ENCODE data around the gene RNF44.
A peak's percentile ranks its signal among the peaks of the same experiment; 100 is the strongest.

The RNF44 gene

DNA sequence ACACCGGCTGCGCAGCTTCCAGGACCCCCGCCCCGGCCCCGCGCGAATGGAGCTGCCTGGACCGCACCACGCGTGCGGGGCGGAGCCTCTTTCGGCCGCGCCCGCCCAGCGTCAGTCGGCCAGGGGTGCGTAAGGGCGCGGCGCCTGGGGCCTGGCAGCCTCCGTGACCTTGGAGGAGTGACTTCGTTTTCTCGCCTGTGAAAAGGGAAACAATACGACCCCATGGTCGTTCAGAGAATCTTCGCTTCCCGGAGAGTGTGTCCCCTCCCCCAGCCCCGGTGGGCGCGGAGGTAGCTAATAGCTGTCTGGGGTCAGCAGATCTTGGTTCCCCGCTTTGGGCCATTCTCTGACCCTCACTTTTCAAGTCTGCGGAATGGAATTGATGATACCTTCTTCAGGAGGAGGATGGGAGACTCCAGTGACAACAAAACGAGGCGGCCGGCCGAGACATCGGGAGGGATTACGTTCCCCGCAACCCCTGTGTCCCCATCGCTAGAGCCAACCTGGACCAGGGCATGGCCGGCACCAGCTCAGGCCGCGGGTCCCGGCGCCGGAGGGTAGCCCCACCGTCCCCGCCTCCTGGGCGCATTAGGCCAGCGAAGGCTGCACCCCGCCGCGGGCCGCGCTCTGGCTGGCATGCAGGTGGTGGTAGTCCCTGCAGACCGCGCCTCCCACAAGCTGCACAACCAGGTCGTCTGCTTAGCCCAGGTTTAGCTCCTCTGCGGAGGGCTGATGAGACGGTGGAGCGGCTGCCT is 6.4 kb upstream of the RNF44 start:
- Mint-ChIP-seq H3K4me3 (peak overlapping the region; percentile 94), H3K27ac (peak overlapping the region; percentile 96), H3K4me1 (ENCODE audit: low read depth) (peaks cover 75% of the 10 kb centered on the region), H3K36me3 (no peaks in the 10 kb centered on the region), H3K27me3 (no peaks in the 10 kb centered on the region), H3K9me3 (ENCODE audit: low read depth) (no peaks in the 10 kb centered on the region)

DNA sequence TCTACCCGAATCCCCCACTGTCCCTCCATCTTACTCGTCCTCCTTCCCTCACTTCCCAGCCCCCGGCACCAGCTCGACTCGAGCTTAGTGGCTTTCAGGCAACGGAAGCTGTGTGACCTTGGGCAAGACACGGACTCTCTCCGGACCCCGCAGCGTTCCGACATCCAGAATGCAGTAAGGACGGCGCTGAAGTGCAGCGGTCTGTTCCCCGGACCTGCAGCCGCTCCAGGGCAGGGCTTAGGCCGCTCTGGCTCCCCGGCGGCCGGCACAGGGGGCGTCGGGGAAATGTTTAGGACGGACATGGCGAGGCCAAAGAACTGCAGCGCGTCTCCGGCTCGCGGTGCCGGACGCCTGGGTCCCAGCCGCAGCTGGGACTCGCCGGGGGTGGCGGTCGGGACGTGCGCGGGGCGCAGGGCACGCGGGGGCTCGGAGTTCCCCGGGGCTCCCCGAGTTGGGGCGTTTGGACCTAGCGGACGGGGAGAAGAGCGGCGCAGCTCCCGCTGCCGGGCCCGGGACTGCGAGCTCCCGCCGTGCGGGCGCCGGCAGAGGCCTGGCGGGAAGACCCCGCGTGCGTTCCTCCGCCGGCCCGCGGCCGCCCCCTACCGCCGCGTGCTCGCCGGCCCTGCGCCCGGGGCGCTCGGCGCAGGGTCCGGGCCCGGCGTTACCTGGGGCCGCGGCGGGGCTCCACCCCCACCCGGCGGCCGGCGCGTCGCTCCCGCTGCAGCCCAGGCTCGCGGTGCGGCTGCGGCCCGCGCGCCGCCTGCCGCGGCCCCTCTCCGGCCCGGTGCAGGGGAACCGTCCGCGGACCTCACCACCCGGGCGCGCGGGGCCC is 5.6 kb upstream of the RNF44 start:
- no peaks in the 10 kb centered on the region for H3K36me3 Mint-ChIP-seq
- H3K9me3 Mint-ChIP-seq (ENCODE audit: low read depth), result no peaks in the 10 kb centered on the region
- peak overlapping the region; percentile 94 for H3K27ac Mint-ChIP-seq
- peaks cover 78% of the 10 kb centered on the region for H3K4me1 Mint-ChIP-seq (ENCODE audit: low read depth)
- H3K27me3 Mint-ChIP-seq, result no peaks in the 10 kb centered on the region
- H3K4me3 Mint-ChIP-seq, result peak overlapping the region; percentile 89

DNA sequence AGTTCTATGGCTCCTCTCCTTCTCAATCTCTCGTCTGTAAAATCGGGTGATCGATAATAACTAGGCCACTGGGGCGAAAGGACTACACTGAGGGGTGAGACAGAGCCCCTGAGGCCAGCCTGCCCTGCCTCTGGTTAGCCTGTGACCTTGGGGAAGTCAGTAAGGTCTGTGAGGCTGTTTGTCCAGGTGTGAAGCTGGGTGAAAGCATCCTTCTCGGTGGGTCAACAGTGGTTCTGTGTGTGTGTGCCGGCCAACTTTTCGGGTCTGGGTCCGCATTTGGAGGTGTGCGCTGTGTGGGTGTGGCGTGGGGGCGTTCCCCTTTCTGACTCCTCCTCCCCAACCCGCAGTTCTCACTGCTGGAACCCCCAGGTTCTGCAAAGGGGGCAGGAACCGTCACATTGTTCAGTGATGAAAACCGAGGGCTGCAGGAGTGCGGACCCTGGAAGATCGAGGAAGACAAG is 5.0 kb upstream of the RNF44 start:
- Mint-ChIP-seq H3K9me3 (ENCODE audit: low read depth) (no peaks in the 10 kb centered on the region), H3K4me1 (ENCODE audit: low read depth) (peaks cover 72% of the 10 kb centered on the region), H3K27ac (peak overlapping the region; percentile 94), H3K27me3 (no peaks in the 10 kb centered on the region), H3K36me3 (no peaks in the 10 kb centered on the region), H3K4me3 (peak overlapping the region; percentile 89)

DNA sequence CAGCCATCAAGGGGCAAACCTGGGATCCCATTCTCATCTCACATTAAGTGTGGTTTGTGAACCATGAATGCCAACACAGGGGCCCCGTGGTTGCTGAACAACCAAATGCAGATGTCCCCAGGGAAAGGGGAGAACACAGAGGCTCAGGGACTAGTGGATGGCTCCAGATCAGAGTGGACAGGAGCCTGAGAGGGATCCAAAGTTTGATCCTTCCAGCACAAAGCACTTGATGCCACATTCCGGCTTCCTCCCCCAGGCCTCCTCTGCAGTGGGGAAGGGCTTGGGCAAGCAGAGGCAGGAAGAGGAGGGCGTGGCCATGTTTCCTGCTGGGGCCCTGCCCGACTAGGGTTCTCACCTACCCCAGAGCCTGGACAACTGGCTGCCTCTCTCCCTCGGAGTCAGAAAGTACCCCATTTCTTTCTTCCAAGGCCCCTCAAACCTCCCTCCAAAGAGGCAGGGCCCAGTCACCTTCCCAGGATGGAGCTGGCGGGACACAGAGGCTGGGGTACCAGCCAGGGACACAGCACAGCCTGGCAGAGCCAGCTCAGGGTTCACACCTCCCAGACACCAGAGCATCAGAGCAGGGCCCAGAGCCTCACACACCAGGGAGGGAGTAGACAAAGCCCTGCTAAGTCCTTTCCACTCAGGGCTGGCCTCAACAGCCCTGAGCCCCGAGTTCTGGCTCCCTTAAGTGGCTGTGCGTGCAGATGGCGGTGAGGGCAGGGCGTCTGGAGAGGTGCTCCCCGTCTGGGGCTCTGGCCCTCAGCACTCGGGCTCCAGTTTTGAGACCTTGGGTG is 4.3 kb upstream of the RNF44 start:
- Mint-ChIP-seq H3K4me1 (ENCODE audit: low read depth) (peaks cover 72% of the 10 kb centered on the region), H3K36me3 (no peaks in the 10 kb centered on the region), H3K4me3 (peak overlapping the region; percentile 89)

DNA sequence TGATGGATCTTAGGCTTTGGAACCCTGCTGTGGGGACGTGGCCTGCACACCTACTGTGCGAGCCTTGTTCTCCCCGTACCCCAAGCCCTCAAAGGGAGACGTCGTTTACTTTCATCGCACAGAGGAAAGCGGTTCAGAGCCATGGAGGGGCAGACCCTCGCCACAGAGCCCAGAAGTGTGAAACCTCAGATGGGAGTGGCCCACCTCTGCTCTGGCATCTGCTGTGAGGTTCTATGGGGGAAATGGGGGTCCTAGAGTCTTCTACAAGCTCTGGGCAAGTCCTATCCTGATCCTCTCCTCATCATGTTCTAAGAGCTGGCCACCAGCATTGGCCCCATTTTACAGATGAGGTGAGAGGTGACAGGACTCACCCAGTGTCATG is 3.7 kb upstream of the RNF44 start:
- no peaks in the 10 kb centered on the region for H3K36me3 Mint-ChIP-seq
- peak overlapping the region; percentile 89 for H3K4me3 Mint-ChIP-seq
- peak overlapping the region; percentile 98 for H3K27ac Mint-ChIP-seq
- H3K9me3 Mint-ChIP-seq (ENCODE audit: low read depth), result no peaks in the 10 kb centered on the region
- peaks cover 68% of the 10 kb centered on the region for H3K4me1 Mint-ChIP-seq (ENCODE audit: low read depth)
- no peaks in the 10 kb centered on the region for H3K27me3 Mint-ChIP-seq

More for the DNA sequence above, 4.3 kb upstream of the RNF44 start:
- Mint-ChIP-seq H3K9me3 (ENCODE audit: low read depth) (no peaks in the 10 kb centered on the region), H3K27ac (peak overlapping the region; percentile 94), H3K27me3 (no peaks in the 10 kb centered on the region)

DNA sequence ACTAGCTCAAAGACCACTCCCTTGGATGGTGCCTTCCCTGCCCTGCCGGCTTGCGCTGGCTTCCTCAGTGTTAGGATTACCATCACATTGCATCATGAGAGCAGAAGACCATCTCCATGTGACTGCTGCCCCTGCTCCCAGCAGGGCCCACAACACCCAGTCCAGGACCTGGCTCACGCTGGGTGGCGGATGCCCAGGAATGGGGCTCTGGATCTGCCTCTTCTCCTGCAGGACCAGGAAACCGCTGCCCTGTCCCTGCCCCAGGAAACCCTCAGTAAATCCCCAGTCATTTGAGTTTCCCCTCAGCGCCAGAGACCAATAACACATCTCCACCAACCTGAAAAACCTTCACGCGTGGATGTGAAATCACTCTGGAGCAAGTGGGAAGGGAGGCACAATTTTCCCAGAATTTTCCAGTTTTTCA is 3.3 kb upstream of the RNF44 start:
- Mint-ChIP-seq H3K4me3 (peak overlapping the region; percentile 89), H3K27me3 (no peaks in the 10 kb centered on the region), H3K27ac (peak overlapping the region; percentile 98), H3K36me3 (no peaks in the 10 kb centered on the region), H3K4me1 (ENCODE audit: low read depth) (peaks cover 63% of the 10 kb centered on the region), H3K9me3 (ENCODE audit: low read depth) (no peaks in the 10 kb centered on the region)

DNA sequence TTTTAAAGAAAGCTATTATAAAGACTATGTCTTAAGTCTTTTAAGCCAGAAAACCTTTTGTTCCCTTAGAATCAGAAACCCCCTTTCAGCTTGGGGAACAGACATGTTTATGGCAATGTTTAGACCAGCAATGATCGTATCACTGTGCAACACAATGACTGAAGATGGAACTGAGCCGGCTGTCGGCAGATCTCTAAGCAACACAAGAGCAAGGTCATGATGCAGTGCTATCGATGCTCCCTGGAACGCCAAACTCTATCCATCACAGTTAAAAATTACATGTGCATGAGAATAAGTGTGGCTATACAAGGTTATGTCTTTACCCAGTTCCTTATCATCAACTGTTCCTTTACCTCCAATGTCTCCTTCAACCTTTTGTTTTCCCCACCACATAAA is 1.8 kb upstream of the RNF44 start:
- H3K4me3 Mint-ChIP-seq, result no peak overlapping the region
- peak overlapping the region; percentile 98 for H3K27ac Mint-ChIP-seq
- H3K9me3 Mint-ChIP-seq (ENCODE audit: low read depth), result no peaks in the 10 kb centered on the region
- H3K36me3 Mint-ChIP-seq, result no peaks in the 10 kb centered on the region
- no peaks in the 10 kb centered on the region for H3K27me3 Mint-ChIP-seq
- H3K4me1 Mint-ChIP-seq (ENCODE audit: low read depth), result peaks cover 63% of the 10 kb centered on the region

GRCh38 chr5:176538230-176538988 is 1.2 kb upstream of the RNF44 start:
- no peaks in the 10 kb centered on the region for H3K27me3 Mint-ChIP-seq
- peak overlapping the region; percentile 97 for H3K4me3 Mint-ChIP-seq
- no peaks in the 10 kb centered on the region for H3K36me3 Mint-ChIP-seq
- H3K27ac Mint-ChIP-seq, result peak overlapping the region; percentile 98
- no peaks in the 10 kb centered on the region for H3K9me3 Mint-ChIP-seq (ENCODE audit: low read depth)
- H3K4me1 Mint-ChIP-seq (ENCODE audit: low read depth), result peaks cover 65% of the 10 kb centered on the region

GRCh38 chr5:176537554-176538229 is 490 bp upstream of the RNF44 start:
- Mint-ChIP-seq H3K4me1 (ENCODE audit: low read depth) (peaks cover 69% of the 10 kb centered on the region), H3K36me3 (no peaks in the 10 kb centered on the region), H3K9me3 (ENCODE audit: low read depth) (no peaks in the 10 kb centered on the region), H3K4me3 (peak overlapping the region; percentile 97), H3K27ac (peak overlapping the region; percentile 98), H3K27me3 (no peaks in the 10 kb centered on the region)

DNA sequence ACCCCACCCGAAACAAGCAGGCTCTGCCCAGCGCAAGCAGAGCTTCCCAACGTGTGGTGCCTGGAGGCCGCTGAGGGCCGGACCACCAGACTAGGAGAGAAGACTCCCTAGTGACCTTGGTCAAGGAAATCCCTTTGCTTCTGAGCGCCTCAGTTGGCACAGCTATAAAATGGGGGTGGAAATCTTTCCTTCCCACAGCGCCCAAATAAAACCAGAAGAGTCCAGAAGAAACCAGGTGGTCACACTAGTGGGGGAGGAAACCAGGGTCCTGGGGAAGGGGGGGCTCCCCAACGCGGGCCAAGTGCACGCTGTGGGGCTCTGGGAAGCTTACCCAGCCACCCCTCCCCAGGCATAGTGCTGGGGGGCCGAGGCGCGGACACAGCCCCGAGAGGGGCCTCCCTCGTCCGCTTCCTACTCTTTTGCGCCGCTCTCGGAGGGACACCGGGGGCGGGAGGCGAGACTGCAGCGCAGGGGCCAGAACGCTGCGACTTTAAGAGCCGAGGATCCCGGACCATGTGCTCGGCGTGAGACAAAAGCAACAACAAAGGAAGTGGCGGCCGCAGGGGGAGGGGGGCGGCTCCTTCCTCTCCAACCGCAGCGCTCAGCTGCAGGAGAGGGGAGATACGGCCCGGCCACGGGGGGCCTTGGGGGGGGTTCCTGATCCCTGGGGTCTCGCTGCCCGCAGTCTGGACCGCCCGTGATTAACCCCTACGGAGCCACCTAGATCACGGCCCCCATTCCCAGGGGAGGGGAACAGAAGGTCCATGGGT is 885 bp downstream of the RNF44 start:
- Mint-ChIP-seq H3K27ac (peak overlapping the region; percentile 99), H3K4me3 (peak overlapping the region; percentile 97), H3K27me3 (no peaks in the 10 kb centered on the region), H3K36me3 (no peaks in the 10 kb centered on the region), H3K9me3 (ENCODE audit: low read depth) (no peaks in the 10 kb centered on the region), H3K4me1 (ENCODE audit: low read depth) (peaks cover 64% of the 10 kb centered on the region)

- peak overlapping the region; percentile 99 for H3K27ac Mint-ChIP-seq
- H3K36me3 Mint-ChIP-seq, result peaks cover 2% of the 10 kb centered on the region
- H3K4me3 Mint-ChIP-seq, result peak overlapping the region; percentile 97
- H3K4me1 Mint-ChIP-seq (ENCODE audit: low read depth), result peaks cover 63% of the 10 kb centered on the region
- no peaks in the 10 kb centered on the region for H3K27me3 Mint-ChIP-seq
- no peaks in the 10 kb centered on the region for H3K9me3 Mint-ChIP-seq (ENCODE audit: low read depth)
Observed at GRCh38 chr5:176535664-176536131, 1.5 kb downstream of the RNF44 start.

DNA sequence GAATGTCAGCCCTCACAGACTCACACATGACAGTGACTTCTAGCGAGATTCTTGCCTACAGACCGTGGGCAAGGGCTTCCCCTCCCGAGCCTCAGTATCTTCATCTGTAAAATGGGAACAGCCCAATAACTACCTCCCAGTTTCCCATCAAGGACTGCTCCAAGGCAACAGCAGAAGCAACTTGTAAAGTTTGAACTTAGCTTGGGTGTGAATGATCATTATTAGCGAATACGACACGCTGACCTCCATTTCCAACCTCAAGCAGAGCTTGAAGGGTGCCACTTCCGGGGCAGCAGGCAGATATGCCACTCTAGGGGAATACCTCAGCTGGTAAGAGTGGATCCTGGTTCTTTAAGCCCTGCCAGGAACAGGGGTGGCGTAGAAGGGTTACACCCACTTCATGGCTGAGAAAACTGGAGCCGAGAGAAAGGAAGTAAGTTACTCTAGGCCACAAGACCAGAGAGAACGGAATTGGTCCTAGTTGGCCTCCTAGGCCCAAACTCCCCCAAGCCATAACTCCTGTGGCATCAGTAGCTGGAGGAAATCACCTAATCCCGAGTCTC is 2.0 kb downstream of the RNF44 start:
- Mint-ChIP-seq H3K27ac (peak overlapping the region; percentile 99), H3K4me1 (ENCODE audit: low read depth) (peaks cover 58% of the 10 kb centered on the region), H3K9me3 (ENCODE audit: low read depth) (no peaks in the 10 kb centered on the region), H3K4me3 (peak overlapping the region; percentile 97), H3K36me3 (peaks cover 2% of the 10 kb centered on the region), H3K27me3 (no peaks in the 10 kb centered on the region)

DNA sequence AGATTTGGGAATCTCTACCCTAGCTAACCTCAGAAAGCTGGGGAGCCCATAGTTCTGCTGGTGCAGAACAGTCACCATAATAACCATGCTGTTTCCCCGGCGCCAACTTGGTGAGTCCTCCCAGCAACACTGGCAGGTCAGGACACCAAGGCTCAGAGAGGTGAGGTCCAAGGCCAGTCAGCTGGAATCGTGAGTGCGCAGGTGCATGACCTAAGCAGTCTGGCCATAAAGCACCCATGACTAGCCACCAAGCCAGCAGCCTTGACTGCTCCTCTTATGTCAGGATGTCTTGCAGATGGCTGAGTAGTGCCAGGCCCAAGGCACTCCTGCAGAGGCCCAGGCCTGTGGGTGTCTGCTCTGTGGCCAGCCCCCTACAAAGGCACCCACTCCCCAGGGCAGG is 2.6 kb downstream of the RNF44 start:
- H3K36me3 Mint-ChIP-seq, result peaks cover 2% of the 10 kb centered on the region

More for the DNA sequence above, 2.6 kb downstream of the RNF44 start:
- Mint-ChIP-seq H3K27me3 (no peaks in the 10 kb centered on the region), H3K27ac (peak overlapping the region; percentile 99), H3K4me3 (peak overlapping the region; percentile 97), H3K9me3 (ENCODE audit: low read depth) (no peaks in the 10 kb centered on the region), H3K4me1 (ENCODE audit: low read depth) (peaks cover 55% of the 10 kb centered on the region)

Measured in activated naive CD8-positive, alpha-beta T cell (primary cell).